ENCODE results near the gene COG2.
"Not testable (repeated sequence)": the region's sequence is repeated elsewhere in the genome, so short reads cannot be mapped to it uniquely, and the experiment has no call there.

COG2 gene, protein sequence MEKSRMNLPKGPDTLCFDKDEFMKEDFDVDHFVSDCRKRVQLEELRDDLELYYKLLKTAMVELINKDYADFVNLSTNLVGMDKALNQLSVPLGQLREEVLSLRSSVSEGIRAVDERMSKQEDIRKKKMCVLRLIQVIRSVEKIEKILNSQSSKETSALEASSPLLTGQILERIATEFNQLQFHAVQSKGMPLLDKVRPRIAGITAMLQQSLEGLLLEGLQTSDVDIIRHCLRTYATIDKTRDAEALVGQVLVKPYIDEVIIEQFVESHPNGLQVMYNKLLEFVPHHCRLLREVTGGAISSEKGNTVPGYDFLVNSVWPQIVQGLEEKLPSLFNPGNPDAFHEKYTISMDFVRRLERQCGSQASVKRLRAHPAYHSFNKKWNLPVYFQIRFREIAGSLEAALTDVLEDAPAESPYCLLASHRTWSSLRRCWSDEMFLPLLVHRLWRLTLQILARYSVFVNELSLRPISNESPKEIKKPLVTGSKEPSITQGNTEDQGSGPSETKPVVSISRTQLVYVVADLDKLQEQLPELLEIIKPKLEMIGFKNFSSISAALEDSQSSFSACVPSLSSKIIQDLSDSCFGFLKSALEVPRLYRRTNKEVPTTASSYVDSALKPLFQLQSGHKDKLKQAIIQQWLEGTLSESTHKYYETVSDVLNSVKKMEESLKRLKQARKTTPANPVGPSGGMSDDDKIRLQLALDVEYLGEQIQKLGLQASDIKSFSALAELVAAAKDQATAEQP

DNA sequence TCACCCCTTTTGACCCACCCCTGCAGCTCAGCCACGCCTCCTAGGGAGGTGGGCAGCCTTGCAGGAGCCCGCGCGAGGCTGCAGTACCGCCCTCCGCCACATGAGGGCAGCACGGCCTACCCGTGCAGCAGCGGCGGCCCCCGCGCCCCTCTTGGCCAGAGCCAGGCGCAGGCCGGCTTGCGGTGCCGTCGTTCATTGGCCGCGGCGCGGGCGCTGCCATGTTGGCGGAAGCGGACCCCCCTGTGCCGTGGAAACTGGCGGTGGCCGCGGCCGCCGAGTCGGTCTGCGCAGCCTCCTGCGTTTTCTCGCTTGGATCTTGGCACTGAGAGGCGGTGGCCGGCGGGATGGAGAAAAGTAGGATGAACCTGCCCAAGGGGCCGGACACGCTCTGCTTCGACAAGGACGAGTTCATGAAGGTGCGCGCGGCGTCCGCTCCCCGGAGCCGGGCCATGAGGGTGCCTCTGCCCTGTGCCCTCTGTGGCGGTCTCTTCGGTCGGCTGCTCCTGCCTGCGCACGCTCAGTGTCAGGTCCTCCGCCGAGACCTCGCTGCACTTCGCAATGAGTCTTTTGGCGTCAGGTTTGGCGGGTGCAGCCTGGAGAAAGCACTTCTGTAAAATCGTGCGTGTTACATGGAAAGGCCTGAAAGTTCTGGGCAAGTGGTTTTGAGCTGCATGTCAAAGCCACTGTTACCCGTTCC, at the start of gene COG2:
TSS of gene COG2 (plus strand) at position 219 of the 697 bp plus-strand sequence. CDS start at position 345, 126 bp downstream.
- DNase-seq (ENCODE audit: low spot score): peak; percentile 94

DNA sequence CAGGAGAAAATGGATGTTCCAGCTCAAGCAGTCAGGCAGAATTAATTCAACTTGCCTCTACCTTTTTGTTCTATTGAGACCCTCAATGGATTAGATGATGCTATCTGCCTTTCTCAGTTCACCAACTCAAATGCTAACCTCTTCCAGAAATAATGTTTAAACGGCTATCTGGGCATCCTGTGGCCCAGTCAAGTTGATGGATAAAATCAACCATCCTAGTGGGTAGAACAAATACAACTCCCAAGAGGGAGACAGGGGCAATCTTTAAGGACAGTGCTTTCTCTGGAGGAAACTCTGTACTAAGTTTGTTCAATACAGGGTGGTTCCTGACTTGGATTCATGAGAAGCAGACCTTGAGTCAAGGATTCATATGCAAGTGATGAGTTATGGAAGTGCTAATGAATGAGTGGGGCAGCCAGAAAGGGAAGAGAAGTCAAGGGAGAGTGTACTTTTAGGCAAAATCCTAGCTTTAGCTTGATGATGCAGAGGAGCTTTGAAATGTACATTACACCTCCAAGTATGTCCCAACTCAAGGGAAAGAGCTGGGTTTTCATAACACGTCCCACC, 49.4 kb upstream of the COG2 start:
- no peak for DNase-seq (ENCODE audit: low spot score)

DNA sequence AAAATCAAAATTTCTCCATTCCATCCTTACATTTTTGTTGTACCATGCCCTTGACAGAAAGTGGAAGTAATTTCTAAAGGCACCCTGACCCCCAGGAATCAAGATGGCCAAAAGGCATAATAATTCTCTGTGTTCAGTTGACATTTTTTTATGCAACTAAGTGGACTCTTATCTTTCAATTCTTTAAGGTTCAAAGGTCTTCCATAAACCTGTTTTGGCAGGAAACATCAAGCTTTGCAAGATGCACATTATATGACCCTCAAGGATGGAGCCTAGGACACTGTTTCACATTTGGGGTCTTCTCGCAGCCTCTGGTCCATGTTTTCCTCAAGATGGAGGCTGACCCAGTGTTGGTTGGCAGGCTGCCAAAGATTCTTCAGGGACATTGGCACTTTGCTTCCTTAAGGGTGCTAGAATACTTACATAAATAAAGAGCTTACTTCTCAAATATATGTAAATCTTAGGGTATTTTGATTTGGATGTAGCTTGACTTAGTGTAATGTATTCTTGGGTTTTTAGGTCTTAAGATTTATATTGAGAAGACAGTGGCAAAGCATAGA, 48.0 kb upstream of the COG2 start:
- no peak for DNase-seq (ENCODE audit: low spot score)

DNA sequence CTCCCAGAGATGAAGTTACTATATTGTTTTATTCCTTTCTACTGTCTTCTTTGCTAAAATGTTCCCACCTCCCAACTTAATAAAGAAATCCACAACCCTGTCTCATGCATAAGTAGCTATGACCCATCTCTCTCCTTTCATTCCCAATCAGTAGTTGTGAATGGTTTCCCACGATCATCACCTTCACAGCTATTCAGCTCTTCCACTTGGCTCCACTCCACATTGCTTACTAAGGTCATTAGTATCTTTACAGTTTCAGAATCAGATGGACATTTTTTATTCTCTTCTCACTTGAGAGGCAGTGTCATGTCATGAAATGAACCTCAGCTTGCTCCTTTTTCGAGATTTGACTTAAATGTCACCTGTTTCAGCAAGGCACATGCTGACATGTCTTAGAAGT, 47.1 kb upstream of the COG2 start:
- DNase-seq (ENCODE audit: low spot score): no peak

DNA sequence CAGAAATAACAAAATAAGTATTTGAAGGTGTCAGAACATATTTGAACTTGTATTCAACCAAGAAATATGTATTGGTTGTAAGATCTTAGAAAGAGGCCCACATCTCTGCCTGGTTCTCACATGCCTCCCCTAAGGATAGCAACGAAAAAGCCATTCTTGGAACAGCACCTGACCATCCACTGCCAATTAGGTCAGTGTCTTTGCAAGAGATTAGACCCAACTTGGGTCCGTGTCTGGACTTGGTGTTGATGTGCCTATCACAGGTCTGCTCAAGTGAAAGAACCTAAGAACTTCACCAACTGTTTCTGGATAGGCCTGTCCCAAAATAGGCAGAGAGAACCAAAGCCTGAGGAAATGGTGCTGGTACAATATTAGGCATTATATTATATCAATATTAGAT, 46.0 kb upstream of the COG2 start:
- DNase-seq (ENCODE audit: low spot score): no peak

DNA sequence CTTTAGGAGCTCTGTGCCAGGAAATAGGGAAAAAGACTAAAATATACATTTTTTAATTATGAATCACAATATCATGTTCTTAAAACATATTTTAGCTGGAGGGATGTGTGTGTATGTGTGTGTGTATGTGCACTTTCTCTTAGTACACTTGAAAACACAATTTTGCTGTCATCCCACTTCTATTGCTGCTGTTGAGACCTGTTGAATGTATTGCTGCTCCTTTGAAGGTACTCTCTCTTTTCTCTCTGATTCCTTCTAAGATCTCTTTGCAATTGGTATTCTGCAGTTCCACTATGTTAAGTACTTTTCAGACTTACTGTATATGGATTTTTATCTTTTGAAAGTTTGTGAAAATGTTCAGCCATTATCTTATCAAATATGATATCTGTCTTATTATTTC, 43.5 kb upstream of the COG2 start:
- DNase-seq (ENCODE audit: low spot score): no peak

DNA sequence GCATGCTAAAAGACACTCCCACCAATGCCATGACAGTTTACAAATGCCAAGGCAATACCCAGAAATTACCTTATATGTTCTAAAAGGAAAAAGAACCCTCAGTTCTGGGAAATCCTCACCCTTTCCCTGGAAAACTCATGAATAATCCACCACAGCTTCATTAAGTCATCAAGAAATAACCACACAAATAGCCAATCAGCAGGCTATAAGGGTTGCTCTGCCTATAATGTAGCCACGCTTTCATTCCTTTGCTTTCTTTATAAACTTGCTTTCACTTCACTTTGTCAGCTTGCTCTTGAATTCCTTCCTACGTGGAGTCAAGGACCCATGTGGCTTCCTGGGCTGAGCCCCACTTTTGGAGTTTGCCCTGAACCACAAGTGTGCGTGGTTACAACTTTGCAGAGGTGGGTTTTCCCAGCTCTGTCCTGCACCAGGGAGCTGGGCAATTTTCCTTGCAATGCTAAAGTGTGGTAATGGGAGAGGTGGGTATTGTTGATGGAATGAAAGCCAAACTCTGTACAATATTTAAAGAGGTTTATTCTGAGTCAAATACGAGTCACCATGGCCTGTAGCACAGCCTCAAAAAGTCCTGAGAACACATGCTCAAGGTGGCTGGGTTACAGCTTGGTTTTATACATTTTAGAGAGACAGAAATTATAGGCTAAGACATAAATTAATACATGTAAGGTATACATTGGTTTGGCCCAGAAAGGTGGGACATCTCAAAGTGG, 42.2 kb upstream of the COG2 start:
- DNase-seq (ENCODE audit: low spot score): no peak

DNA sequence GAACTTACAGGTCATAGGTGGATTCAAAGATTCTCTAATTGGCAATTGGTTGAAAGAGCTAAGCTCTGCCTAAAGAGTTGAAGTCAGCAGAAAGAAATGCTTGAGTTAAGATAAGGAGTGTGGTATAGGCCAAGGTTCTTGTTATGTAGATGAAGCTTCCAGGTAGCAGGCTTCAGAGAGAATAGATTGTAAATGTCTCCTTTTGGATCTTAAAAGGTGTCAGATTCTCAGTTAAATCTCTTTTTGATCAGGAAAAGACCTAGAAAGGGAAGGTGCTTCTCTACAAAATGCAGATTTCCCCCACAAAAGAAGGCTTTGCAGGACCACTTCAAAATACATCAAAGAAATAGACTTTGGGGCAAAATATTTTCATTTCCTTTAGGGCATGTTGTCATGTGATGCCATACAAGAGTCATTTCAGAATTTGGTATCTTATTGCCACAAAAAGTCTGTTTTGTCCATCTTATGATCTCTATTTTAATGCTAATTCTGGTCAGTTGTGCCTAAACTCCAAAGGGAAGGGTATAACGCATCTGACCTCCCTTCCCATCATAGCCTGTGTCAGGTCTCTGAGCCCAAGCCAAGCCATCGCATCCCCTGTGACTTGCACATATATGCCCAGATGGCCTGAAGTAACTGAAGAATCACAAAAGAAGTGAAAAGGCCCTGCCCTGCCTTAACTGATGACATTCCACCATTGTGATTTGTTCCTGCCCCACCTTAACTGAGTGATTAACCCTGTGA, 41.5 kb upstream of the COG2 start:
- not testable (repeated sequence) for DNase-seq (ENCODE audit: low spot score)

DNA sequence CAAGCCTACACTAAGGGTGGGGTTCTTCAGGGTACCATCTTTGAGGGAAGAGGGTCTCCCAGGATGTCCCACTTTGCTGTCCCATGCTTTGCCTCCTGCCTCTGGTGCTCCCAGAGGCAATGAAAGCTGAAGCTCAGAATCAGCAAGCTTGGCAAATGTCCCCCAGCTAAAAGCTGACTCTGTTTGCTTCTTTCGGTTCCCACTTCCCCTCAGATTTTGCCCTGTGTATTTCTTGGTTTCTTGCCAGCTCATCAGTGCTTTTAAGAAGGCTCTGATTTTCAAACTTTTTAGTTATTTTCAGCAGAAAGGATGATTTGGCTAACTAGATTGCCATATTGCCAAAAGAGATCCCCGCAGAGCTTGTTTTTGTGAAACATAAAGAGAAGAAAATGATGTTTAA, 33.1 kb upstream of the COG2 start:
- peak; percentile 2 for DNase-seq (ENCODE audit: low spot score)

DNA sequence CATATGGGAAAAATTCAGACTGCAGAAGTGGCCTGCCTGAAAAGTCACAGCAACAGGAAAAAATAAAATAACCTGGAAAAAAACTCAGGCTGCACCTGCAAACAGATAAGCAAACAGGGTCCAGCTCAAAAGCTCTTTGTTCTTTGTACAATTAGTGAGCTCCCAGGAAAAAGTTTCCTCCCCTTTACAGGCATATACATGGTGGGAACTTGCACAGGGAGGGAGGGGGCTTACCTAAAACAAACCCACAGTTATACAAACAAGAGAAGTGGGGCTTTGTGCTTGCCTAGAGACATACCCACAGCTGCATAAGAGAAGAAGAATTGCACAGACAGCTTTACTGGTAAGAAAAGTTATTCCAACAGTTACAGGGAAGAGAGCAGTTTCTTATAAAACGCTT, 31.7 kb upstream of the COG2 start:
- no peak for DNase-seq (ENCODE audit: low spot score)

DNA sequence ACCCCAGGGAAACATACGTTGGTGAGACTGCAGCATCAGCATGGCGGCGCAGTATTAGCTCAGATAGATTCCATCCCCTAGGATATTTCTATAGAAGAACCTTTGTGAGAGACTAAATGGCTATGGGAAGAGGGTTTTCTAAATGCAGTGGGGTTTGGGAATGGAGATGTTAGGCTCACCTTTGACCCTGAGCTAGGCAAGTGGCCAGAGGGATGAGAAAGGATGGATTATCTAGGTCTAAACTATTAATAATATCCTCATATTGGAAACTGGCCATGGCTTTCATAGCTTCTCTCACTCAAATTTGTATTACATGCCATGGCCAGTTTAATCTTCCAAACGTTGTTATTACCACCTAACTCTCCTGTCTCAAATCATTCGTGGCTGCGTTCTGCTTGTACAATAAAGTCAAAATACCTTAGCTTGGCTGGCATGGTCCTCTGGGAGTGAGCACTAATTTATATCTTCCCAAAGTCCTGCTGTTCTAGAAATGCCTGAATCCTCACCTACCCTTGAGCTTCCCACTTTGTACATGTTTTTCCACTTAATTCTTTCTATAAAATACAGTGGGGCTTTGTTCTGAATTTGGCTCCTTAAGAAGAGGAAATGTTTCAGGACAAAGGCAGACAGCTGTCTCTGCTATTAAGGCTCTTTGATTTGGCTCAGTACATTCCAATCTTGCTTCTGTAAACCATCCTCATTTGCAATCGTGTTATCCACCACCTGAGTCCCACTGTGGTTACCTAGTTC, 31.0 kb upstream of the COG2 start:
- DNase-seq (ENCODE audit: low spot score): no peak

DNA sequence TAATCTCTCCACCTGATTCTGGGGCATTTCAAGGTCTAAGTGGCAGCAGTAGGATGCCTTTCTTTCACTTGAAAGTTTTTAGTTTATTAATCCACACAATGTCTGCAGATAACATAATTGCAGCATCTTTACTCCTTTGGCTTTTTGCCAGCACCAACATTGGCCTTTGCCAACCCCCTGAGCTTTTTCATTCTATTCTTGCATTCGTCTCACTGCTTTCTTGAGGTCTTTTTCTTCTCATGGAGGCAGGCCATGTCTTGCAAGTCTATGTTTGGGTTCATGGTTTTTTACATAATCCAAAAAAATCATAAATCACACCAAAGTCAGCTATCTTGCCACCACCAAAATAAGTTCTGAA, 30.4 kb upstream of the COG2 start:
- DNase-seq (ENCODE audit: low spot score): no peak

DNA sequence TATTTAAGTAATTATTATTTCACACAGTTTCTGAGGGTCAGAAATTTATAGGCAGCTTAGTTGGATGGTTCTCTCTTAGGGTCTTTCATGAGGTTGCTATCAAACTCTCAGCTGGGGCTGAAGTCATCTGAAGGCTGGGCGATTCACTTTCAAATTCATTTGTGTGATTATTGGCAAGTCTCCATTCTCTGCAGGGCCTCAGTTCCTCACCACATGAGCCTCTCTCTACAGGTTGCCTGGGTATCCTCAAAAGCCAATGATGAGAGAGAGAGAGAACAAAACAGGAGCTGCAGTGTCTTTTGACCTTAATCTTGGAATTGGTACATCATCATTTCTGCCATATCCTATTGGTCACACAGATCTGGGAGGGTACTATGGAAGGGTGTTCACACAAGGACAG, 29.6 kb upstream of the COG2 start:
- no peak for DNase-seq (ENCODE audit: low spot score)

DNA sequence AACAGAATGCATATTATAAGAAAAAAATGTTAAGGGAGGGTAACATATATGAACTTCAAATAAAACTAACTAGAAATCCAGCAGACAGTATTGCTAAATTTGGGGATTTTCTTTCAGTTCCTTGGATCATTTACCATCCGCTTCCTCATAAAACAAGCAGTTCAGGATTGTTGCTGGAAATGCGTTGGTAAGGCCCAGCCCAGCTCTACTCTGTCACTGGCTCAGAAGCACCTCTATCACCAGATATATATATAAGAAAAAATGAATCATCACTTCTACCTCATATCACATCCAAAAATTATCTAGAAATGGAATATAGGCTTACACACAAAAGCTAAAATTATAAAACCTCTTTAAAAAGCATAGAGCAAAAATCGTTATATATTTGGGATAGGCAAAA, 28.2 kb upstream of the COG2 start:
- no peak for DNase-seq (ENCODE audit: low spot score)

DNA sequence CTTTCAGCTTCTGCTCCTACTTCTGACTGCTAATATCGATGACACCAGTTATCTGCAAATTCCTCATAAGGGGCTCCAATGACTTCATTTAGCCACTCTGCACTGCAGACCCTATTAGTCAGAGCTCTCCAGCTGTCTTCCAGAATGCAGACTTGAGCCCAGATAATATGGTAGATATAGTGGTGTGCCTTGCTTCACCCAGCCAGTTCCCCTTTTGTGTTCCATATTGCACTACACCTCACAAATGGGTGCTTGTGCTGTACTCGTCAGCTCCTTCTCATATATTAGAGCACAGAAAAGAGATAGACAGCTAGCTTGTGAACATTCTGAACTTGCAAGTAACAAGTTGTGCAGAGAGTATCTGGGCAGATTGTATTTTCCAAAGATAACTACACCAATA, 23.7 kb upstream of the COG2 start:
- no peak for DNase-seq (ENCODE audit: low spot score)

DNA sequence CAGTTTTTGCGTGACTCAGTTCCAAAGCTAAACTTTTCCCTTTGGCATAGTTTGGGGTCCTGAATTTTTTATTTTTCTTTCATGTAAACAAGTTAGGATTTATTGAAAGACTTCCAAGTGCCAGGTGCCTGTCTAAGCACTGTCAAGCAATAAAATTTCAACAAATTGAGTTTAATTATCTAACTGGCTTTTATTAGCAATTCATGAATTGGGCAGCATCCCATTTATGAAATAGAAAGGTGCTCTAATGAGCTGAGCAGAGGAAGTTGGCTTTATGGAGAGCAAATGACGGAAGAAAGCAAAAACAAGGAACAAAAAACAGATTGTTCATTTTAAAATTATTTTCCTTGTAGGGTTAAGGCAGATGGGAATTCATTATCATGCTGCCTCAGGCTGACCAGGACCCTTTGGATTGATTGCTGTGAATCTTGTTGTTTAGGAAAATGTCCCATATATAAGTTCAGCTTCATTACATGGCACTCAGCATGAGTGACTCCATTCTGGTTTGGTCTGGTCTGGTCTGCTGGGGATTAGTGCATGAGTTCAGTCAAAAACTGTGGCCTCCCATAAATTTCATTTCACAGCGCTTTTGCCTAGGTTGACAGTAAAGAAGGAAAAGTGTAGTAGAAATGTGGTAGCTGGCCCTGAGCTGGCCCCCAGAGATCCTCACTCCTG, 21.5 kb upstream of the COG2 start:
- DNase-seq (ENCODE audit: low spot score): no peak

DNA sequence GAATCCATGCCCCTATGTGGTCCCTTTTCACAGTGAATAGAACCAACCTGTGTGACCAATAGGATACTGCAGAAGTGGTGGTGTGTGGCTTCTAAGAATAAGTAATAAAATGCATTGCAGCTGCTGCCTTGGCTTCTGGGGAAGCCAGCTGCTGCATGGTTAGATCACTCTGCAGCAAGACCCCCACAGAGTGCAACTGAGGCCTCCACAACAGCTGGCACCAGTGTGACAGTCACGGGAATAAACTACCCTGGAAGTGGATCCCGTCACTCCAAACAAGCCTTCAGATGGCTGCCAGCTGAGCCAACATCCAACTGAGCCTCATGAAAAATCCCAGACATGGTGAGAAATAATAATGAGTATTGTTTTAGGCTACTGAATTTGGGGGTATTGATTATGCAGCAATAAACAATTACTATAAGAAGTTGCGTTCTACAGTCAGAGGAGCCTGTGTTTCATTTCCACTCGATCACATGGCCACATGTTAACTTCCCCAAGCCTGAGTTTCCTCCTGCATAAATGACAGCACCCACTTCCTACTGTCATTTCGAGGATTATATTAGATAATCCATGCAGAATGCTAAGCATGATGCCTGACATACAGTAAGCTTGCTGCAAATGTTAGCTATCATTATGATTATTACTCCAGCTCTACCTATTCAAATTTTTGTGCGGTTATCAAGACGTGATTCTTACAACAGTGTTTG, 20.8 kb upstream of the COG2 start:
- peak; percentile 38 for DNase-seq (ENCODE audit: low spot score)

DNA sequence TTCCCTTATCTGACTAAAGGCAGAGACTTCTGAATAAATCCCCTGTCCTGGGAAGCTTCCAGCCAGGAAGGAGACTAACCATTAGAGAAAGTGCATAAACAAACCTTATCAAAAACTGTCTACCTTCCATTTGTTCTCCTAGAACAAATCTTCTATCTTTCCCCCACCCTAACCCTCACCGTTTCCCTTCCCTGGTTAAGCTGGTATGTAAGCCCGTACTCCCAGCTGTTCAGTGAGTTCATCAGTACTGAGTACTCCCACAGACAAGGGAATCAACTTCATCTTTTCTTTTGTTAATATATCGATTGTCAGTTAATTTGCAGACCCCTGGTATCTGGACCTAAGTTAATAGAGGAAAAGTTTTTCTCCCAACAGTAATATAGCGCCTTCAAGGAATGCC, 20.1 kb upstream of the COG2 start:
- no peak for DNase-seq (ENCODE audit: low spot score)

Measured in putamen (tissue), 1 donor.